ENCODE data around the gene TMC3.

DNA sequence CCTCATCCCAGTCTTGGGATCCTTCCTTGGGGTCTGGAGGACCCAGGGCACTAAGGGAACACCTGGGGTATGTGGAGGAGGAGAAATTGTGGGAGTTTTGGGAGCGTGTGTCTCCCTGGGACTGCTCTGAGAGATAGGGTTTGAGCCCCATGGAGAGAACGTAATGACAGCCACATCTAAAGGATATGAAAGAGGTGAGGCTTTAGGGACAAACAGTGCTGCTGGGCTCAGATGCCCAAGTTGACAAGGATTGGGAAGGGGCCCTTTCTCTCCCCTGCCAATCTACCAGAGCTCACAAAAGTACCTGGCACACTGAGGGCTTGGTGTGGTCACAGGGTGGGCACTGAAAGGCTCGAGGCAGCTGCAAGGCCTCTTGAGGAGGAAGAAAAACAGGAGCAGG is 36.8 kb downstream of the TMC3 start:
- TF ChIP-seq, protein P1, sequence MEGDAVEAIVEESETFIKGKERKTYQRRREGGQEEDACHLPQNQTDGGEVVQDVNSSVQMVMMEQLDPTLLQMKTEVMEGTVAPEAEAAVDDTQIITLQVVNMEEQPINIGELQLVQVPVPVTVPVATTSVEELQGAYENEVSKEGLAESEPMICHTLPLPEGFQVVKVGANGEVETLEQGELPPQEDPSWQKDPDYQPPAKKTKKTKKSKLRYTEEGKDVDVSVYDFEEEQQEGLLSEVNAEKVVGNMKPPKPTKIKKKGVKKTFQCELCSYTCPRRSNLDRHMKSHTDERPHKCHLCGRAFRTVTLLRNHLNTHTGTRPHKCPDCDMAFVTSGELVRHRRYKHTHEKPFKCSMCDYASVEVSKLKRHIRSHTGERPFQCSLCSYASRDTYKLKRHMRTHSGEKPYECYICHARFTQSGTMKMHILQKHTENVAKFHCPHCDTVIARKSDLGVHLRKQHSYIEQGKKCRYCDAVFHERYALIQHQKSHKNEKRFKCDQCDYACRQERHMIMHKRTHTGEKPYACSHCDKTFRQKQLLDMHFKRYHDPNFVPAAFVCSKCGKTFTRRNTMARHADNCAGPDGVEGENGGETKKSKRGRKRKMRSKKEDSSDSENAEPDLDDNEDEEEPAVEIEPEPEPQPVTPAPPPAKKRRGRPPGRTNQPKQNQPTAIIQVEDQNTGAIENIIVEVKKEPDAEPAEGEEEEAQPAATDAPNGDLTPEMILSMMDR (IDR thresholded peaks at IDR 0.05; ENCODE audit: low read length): no peak
- TF ChIP-seq EZH2 (IDR thresholded peaks at IDR 0.05; ENCODE audit: borderline replicate concordance, low read length): no peak
